Stimulated activated CD8-positive, alpha-beta memory T cell treated with anti-CD3 and anti-CD28 coated beads, Interleukin-4, amount 100 ng/mL, for 1 hour (primary cell): ENCODE measurements around the gene JUND.
A peak's percentile ranks its signal among the peaks of the same experiment; 100 is the strongest.
"Not testable (repeated sequence)": the region's sequence is repeated elsewhere in the genome, so short reads cannot be mapped to it uniquely, and the experiment has no call there.

ENCODE experiments used
- DNase-seq, 2 donors: peaks; one replicate each; pipeline ENCODE4 v3.0.0-alpha.2; 2020; ENCODE audit warnings: low read depth in 2 of 2, low spot score in 1 of 2

JUND gene

GRCh38 chr19:18281082-18282020 lies at the start of gene JUND:
JUND (minus strand) TSS chr19:18281622; CDS start chr19:18281484, 138 bp downstream.
- peak; percentile 86 to 96 for DNase-seq

GRCh38 chr19:18330868-18331267 lies 49.4 kb upstream of the JUND start:
- no peak for DNase-seq

- no peak for DNase-seq
Observed at GRCh38 chr19:18329035-18329376, 47.6 kb upstream of the JUND start.

GRCh38 chr19:18328340-18329034 lies 47.1 kb upstream of the JUND start:
- DNase-seq, result peak; percentile 66 to 76

GRCh38 chr19:18326772-18327171 lies 45.4 kb upstream of the JUND start:
- no peak for DNase-seq

GRCh38 chr19:18324373-18324731 lies 42.9 kb upstream of the JUND start:
- DNase-seq, result not testable (repeated sequence)

- DNase-seq, result peak; percentile 97 to 99
Observed at GRCh38 chr19:18322759-18323460, 41.5 kb upstream of the JUND start, which contains the start of gene LSM4. LSM4 (minus strand) TSS chr19:18323076; CDS start chr19:18323020, 56 bp downstream.

GRCh38 chr19:18322318-18322758 lies 40.9 kb upstream of the JUND start:
- DNase-seq, result no peak

- DNase-seq, result no peak
Observed at GRCh38 chr19:18321734-18322102, 40.3 kb upstream of the JUND start.

- no peak for DNase-seq
Observed at GRCh38 chr19:18320865-18321733, 39.7 kb upstream of the JUND start.

- DNase-seq, result no peak
Observed at GRCh38 chr19:18319591-18320135, 38.2 kb upstream of the JUND start.

- DNase-seq, result no peak
Observed at GRCh38 chr19:18317961-18318800, 36.8 kb upstream of the JUND start.

- DNase-seq, result no peak
Observed at GRCh38 chr19:18313398-18313797, 32.0 kb upstream of the JUND start.

GRCh38 chr19:18312092-18312534 lies 30.7 kb upstream of the JUND start:
- DNase-seq, result no peak

- no peak for DNase-seq
Observed at GRCh38 chr19:18311502-18312091, 30.2 kb upstream of the JUND start.

GRCh38 chr19:18310966-18311365 lies 29.5 kb upstream of the JUND start:
- DNase-seq, result no peak

GRCh38 chr19:18310118-18310909 lies 28.9 kb upstream of the JUND start:
- no peak for DNase-seq

GRCh38 chr19:18309525-18310064 lies 28.2 kb upstream of the JUND start:
- DNase-seq, result no peak
